Astrocyte (in vitro differentiated cells and primary cell): ENCODE data around the gene MAP2K7. TPM values are rescaled to one million over a fixed set of nuclear protein-coding genes. Genes with fewer than 3 reads are reported as not detected.

Source experiments
- DNase-seq: peaks from one replicate; pipeline ENCODE4 v3.0.0-alpha.2; 2010; ENCODE audit warnings: low read depth
- FAIRE-seq: peaks from 2 replicates; lab custom pipeline; 2011; peaks lifted over from hg19 to GRCh38; lab: Jason Lieb, UNC
- H2AFZ ChIP-seq: 2 replicates; pipeline ENCODE4 v1.6.0; 2012; ENCODE audit warnings: low read depth, low read length, inconsistent platforms
- H3K27ac ChIP-seq: 2 replicates; pipeline ENCODE4 v1.5.1; 2011; ENCODE audit warnings: low read depth, low read length, inconsistent platforms
- H3K27me3 ChIP-seq: 2 replicates; pipeline ENCODE4 v1.6.0; 2011; ENCODE audit warnings: low read length, inconsistent platforms; ENCODE audit not compliant: insufficient read depth
- H3K36me3 ChIP-seq: 2 replicates; pipeline ENCODE4 v1.5.1; 2011; ENCODE audit warnings: low read length, inconsistent platforms; ENCODE audit not compliant: insufficient read depth
- H3K4me1 ChIP-seq: 2 replicates; pipeline ENCODE4 v1.5.1; 2011; ENCODE audit warnings: low read length, inconsistent platforms; ENCODE audit not compliant: insufficient read depth
- H3K4me2 ChIP-seq: 2 replicates; pipeline ENCODE4 v1.6.0; 2012; ENCODE audit warnings: low read length, inconsistent platforms
- H3K4me3 ChIP-seq: 2 replicates; pipeline ENCODE4 v1.5.1; 2011; ENCODE audit warnings: low read depth, mild to moderate bottlenecking, low read length, inconsistent platforms; ENCODE audit not compliant: insufficient read depth
- H3K79me2 ChIP-seq: 2 replicates; pipeline ENCODE4 v1.6.0; 2012; ENCODE audit warnings: mild to moderate bottlenecking, low read length, inconsistent platforms; ENCODE audit not compliant: insufficient read depth
- H3K9ac ChIP-seq: 2 replicates; pipeline ENCODE4 v1.6.0; 2012; ENCODE audit warnings: mild to moderate bottlenecking, low read length, inconsistent platforms
- H3K9me3 ChIP-seq: 2 replicates; pipeline ENCODE4 v1.5.1; 2012; ENCODE audit warnings: low read depth, mild to moderate bottlenecking, low read length, inconsistent platforms; ENCODE audit not compliant: insufficient read depth
- H4K20me1 ChIP-seq: 2 replicates; pipeline ENCODE4 v1.6.0; 2012; ENCODE audit warnings: low read length, inconsistent platforms; ENCODE audit not compliant: insufficient read depth
- H3K27ac Mint-ChIP-seq: one replicate; pipeline ENCODE4 v1.8.0; 2021; ENCODE audit warnings: mild to moderate bottlenecking, mixed read lengths; ENCODE audit not compliant: unreplicated experiment
- H3K27me3 Mint-ChIP-seq: one replicate; pipeline ENCODE4 v1.8.0; 2021; ENCODE audit warnings: low read depth, mixed read lengths; ENCODE audit not compliant: unreplicated experiment
- H3K36me3 Mint-ChIP-seq: one replicate; pipeline ENCODE4 v1.8.0; 2021; ENCODE audit warnings: low read depth, mixed read lengths; ENCODE audit not compliant: unreplicated experiment
- H3K4me1 Mint-ChIP-seq: one replicate; pipeline ENCODE4 v1.8.0; 2021; ENCODE audit warnings: low read depth, mixed read lengths; ENCODE audit not compliant: unreplicated experiment
- H3K4me3 Mint-ChIP-seq: one replicate; pipeline ENCODE4 v1.8.0; 2021; ENCODE audit warnings: mild to moderate bottlenecking, moderate library complexity, mixed read lengths; ENCODE audit not compliant: unreplicated experiment
- H3K9me3 Mint-ChIP-seq: one replicate; pipeline ENCODE4 v1.8.0; 2021; ENCODE audit warnings: mild to moderate bottlenecking, mixed read lengths; ENCODE audit not compliant: unreplicated experiment
- CTCF ChIP-seq: IDR thresholded peaks from 2 replicates; pipeline ENCODE4 v1.5.1; 2011; ENCODE audit warnings: low read depth, mild to moderate bottlenecking, inconsistent platforms, low read length, moderate library complexity; ENCODE audit not compliant: insufficient read depth
- EZH2 ChIP-seq: IDR thresholded peaks from 2 replicates; pipeline ENCODE4 v1.6.1; 2012; ENCODE audit warnings: mild to moderate bottlenecking, low read length, inconsistent platforms; ENCODE audit not compliant: insufficient read depth
- total RNA-seq: library from RNA; stranded (reverse); gene quantifications from 2 replicates; pipeline ENCODE4 v1.2.1, GENCODE V29; 2021

Gene MAP2K7
- total RNA-seq, 1 donor from 2014 or later, result 22.9 TPM

DNA sequence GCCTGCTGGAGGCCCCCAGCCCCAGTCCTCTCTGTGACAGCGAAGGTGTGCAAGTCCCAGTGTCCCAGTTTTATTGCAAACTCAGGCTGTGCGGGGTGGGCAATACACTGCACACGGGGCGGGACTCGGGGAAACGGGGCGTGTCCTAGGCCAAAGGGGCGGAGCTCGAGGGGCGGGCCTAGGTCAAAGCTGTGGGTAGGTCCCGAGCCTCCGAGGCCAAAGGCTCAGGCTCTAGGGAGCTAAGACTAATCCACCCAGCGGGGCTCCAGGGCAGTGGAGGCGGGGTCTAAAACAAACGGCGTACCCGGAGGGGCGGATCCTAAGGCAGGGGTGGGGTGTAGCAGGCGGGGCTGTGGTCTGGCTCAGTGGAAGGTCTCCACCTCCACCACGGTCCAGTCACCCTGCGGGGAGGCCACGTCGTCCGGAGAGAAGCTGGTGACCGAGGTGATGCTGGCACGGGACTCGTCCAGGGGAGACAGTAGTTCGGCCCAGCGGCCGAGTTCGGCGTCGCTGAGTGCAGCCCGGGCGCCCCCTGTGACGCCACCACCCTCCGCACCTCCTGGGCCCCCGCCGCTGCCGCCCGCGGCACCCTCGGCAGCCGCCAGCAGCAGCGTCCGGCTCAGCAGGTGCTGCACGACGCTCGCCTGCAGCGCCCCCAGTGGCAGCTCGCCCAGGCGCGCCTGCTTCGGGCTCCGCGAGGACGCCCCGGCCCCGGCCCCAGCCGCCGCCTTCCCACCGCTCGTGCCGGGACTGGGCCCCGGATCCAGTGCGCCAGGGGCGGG, 34.8 kb upstream of the MAP2K7 start:
- Histone ChIP-seq H3K9me3 (no peaks in the 10 kb centered on the region), H3K27me3 (peaks cover 16% of the 10 kb centered on the region), H3K4me3 (no peak overlapping the region), H4K20me1 (peaks cover 10% of the 10 kb centered on the region), H3K9ac (no peak overlapping the region), H2AFZ (no peak overlapping the region), H3K4me2 (peak overlapping the region; percentile 70), H3K36me3 (no peaks in the 10 kb centered on the region), H3K27ac (no peak overlapping the region), H3K79me2 (no peaks in the 10 kb centered on the region), H3K4me1 (peaks cover 12% of the 10 kb centered on the region)
- FAIRE-seq (no peak), DNase-seq (no peak)
- Mint-ChIP-seq H3K9me3 (no peaks in the 10 kb centered on the region), H3K4me3 (peak overlapping the region; percentile 60), H3K27ac (no peak overlapping the region), H3K4me1 (peaks cover 4% of the 10 kb centered on the region), H3K27me3 (peaks cover 22% of the 10 kb centered on the region), H3K36me3 (no peaks in the 10 kb centered on the region)
- TF ChIP-seq EZH2 (no peak), CTCF (no peak)

GRCh38 chr19:7869453-7869909, 34.2 kb upstream of the MAP2K7 start:
- Mint-ChIP-seq H3K4me3 (no peak overlapping the region), H3K27ac (no peak overlapping the region), H3K4me1 (peaks cover 4% of the 10 kb centered on the region), H3K36me3 (no peaks in the 10 kb centered on the region), H3K27me3 (peaks cover 20% of the 10 kb centered on the region), H3K9me3 (no peaks in the 10 kb centered on the region)
- H3K9me3 ChIP-seq, result no peaks in the 10 kb centered on the region
- H3K27ac ChIP-seq, result no peak overlapping the region
- DNase-seq, result no peak
- H3K79me2 ChIP-seq, result no peaks in the 10 kb centered on the region
- H3K4me2 ChIP-seq, result peak overlapping the region; percentile 70
- peaks cover 12% of the 10 kb centered on the region for H3K4me1 ChIP-seq
- H3K27me3 ChIP-seq, result peaks cover 18% of the 10 kb centered on the region
- H3K9ac ChIP-seq, result no peak overlapping the region
- H3K36me3 ChIP-seq, result no peaks in the 10 kb centered on the region
- peaks cover 10% of the 10 kb centered on the region for H4K20me1 ChIP-seq
- FAIRE-seq, result no peak
- TF ChIP-seq CTCF, result no peak
- TF ChIP-seq EZH2, result no peak
- H2AFZ ChIP-seq, result no peak overlapping the region
- H3K4me3 ChIP-seq, result no peak overlapping the region

- no peak overlapping the region for H3K27ac Mint-ChIP-seq
- no peaks in the 10 kb centered on the region for H3K9me3 ChIP-seq
Observed at GRCh38 chr19:7869910-7870511, 33.7 kb upstream of the MAP2K7 start.

More at GRCh38 chr19:7869910-7870511, 33.7 kb upstream of the MAP2K7 start:
- DNase-seq (no peak), FAIRE-seq (no peak)
- H3K9ac ChIP-seq, result no peak overlapping the region
- H3K27ac ChIP-seq, result no peak overlapping the region
- peak overlapping the region; percentile 40 for H3K4me3 Mint-ChIP-seq
- TF ChIP-seq CTCF (no peak), EZH2 (no peak)
- H3K27me3 Mint-ChIP-seq, result peaks cover 19% of the 10 kb centered on the region
- H3K4me1 Mint-ChIP-seq, result peaks cover 4% of the 10 kb centered on the region
- peaks cover 12% of the 10 kb centered on the region for H3K4me1 ChIP-seq
- peak overlapping the region; percentile 70 for H3K4me2 ChIP-seq
- no peak overlapping the region for H3K4me3 ChIP-seq
- peaks cover 22% of the 10 kb centered on the region for H3K27me3 ChIP-seq
- H2AFZ ChIP-seq, result no peak overlapping the region
- no peaks in the 10 kb centered on the region for H3K79me2 ChIP-seq
- no peaks in the 10 kb centered on the region for H3K9me3 Mint-ChIP-seq
- no peaks in the 10 kb centered on the region for H3K36me3 ChIP-seq
- H3K36me3 Mint-ChIP-seq, result no peaks in the 10 kb centered on the region
- peaks cover 6% of the 10 kb centered on the region for H4K20me1 ChIP-seq
